Measurements from ENCODE around the gene SECISBP2.

DNA sequence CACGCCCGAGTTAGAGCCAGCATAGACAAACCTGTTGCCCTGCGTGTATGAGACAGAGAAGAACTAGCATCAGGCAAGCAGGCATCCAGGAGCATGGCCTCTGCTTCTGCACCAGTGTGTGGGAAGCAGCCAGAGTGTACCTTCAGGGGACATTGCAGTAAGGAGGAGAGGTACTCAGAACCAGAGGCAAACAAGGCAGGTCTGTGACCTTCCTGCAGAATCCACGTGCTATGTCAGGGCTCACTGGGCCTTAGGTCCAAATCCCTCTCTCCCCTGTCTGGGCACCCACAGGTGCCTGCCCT, 63.0 kb downstream of the SECISBP2 start:
- TF ChIP-seq CTCF (IDR thresholded peaks at IDR 0.05) = no peak
- TF ChIP-seq POLR2A (IDR thresholded peaks at IDR 0.05) = no peak

All from body of pancreas (tissue), 4 donors.